GM21529 (cell line): ENCODE data around the gene DNAH9.

Experiments used
- ATAC-seq: cut with Tn5 transposase; IDR thresholded peaks from one replicate; pipeline ENCODE4 v1.9.1; 2021; ENCODE audit not compliant: unreplicated experiment

DNAH9 gene, protein sequence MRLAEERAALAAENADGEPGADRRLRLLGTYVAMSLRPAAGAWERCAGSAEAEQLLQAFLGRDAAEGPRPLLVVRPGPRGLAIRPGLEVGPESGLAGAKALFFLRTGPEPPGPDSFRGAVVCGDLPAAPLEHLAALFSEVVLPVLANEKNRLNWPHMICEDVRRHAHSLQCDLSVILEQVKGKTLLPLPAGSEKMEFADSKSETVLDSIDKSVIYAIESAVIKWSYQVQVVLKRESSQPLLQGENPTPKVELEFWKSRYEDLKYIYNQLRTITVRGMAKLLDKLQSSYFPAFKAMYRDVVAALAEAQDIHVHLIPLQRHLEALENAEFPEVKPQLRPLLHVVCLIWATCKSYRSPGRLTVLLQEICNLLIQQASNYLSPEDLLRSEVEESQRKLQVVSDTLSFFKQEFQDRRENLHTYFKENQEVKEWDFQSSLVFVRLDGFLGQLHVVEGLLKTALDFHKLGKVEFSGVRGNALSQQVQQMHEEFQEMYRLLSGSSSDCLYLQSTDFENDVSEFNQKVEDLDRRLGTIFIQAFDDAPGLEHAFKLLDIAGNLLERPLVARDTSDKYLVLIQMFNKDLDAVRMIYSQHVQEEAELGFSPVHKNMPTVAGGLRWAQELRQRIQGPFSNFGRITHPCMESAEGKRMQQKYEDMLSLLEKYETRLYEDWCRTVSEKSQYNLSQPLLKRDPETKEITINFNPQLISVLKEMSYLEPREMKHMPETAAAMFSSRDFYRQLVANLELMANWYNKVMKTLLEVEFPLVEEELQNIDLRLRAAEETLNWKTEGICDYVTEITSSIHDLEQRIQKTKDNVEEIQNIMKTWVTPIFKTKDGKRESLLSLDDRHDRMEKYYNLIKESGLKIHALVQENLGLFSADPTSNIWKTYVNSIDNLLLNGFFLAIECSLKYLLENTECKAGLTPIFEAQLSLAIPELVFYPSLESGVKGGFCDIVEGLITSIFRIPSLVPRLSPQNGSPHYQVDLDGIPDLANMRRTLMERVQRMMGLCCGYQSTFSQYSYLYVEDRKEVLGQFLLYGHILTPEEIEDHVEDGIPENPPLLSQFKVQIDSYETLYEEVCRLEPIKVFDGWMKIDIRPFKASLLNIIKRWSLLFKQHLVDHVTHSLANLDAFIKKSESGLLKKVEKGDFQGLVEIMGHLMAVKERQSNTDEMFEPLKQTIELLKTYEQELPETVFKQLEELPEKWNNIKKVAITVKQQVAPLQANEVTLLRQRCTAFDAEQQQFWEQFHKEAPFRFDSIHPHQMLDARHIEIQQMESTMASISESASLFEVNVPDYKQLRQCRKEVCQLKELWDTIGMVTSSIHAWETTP (N-terminal part only)

DNA sequence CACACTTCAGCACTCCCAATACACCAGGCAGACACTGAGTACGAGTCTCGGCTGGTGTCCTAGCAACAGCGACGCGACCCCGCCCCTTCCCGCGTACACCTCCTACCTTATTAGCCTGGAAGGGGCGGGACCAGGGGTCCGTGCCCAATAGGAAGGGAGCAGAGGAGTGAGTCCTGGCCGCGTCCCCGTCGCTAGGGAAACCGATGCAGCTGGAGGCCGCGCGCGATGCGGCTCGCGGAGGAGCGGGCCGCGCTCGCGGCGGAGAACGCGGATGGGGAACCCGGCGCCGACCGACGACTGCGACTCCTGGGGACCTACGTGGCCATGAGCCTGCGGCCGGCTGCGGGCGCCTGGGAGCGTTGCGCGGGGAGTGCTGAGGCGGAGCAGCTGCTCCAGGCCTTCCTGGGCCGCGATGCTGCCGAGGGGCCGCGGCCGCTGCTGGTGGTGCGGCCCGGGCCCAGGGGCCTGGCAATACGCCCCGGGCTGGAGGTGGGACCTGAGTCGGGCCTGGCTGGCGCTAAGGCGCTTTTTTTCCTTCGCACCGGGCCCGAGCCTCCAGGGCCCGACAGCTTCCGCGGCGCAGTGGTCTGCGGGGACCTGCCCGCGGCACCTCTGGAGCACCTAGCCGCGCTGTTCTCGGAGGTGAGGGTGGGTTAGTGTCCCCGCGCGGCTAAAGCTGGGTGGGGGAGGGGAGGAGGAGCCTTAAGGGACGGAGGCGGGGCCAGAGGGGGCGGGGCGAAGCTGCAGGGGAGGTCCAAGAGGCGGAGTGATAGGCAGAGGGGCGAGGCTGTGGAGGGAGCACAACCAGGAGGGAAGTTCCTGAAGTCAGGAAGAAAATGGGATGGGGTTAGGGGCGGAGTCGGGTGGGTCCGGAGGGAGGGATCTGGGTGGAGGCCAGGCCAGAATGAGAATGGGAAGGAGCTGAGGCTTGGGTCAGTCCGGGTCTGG is at the start of gene DNAH9:
Gene DNAH9, plus strand, starts transcription at position 197 of the 948 bp plus-strand sequence. Its CDS starts 29 bp downstream, at position 226.
- ATAC-seq = no peak

DNA sequence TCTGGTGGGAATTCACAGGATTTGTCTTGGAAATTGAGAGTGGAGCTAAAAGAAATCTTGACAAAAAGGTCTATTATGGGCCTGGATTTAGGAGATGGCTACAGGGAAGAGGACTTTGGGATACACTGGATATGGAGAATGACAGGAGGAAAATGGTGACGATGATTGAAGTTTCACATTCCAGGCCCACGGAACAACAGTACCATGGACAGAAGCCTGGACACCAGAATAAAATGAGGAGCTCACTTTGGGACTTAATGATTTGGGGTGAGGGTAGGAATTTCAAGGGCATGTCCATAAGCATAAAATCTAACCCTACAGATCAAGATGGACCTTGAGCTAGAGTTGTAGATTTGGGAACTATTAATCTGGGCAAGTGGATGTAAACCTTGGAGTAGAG is 47.8 kb upstream of the DNAH9 start:
- ATAC-seq = no peak

DNA sequence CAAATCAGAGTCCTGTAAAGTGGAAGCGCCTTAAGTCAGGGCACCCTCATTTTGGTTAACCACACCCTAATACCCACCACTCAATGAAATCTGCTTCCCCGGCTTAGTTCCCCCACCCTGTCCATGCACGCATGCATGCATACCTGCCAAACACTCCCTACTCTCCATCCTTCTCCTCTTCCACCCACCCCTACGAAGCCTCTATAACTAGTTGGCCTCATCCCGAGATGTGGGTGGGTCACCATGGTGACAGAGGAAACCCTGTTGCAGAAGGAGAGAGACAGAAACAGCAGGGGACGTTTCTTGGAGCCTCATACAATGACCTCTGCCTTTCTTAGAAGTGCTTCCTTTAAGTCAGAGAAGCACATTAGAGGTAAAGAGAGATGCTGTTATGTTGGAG is 46.8 kb upstream of the DNAH9 start:
- no peak for ATAC-seq

DNA sequence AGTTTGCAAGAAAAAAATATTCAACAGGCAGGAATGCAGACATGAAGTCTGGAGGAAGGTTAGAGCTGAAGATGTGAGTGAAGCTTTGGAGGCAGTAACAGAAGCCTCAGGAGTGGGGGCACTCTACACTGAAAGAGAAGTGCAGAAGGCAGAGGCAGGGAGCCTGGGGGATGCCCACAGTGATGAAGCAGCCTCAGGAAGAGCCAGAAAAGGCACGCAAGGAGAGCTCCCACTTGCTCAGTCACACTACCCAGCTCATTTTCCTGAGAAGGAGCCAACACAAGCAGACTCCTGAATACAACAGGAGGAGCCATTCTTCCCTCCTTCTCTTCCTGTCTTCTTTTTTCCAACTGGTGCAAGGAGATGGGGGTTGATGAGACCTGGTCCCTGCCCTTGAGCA is 45.1 kb upstream of the DNAH9 start:
- ATAC-seq = no peak

DNA sequence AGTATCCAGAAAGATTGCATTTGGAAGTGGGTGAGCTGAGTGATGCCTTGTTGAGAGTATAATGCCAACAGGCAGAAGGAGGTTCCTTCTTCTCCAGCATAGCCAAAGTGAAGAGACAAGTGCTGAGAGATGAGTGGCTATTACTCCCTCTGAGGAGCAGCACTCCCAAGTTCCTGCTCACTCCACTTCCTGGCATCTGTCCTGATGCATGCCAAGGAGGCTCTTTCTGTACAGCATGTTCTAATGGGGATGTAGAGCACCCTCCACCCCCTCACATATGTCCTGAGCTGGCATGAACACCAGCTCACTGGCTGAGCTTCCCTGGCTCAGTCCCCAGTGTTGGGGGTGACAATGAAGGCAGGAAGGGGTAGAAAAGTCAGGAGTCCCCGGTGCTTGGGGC is 44.2 kb upstream of the DNAH9 start:
- ATAC-seq = no peak

DNA sequence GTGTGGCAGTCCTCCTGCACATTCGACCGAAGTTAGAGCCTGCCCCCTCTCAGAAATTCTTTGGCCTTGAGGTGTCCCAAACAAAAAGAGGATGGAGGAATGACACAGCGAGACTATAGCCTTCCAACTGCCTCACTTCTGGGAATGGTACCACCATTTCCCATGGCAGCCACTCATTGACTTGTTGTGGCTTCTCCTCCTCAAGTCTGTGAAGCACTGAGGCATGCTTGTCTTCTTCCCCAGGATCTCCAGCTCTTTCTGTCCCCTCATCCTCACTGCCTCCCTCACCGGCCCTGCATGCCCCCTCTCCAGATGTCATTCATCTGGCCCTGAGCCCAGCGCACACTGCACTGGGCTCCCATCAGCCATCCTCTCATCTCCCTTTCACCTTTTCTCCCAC is 43.7 kb upstream of the DNAH9 start:
- ATAC-seq = no peak

DNA sequence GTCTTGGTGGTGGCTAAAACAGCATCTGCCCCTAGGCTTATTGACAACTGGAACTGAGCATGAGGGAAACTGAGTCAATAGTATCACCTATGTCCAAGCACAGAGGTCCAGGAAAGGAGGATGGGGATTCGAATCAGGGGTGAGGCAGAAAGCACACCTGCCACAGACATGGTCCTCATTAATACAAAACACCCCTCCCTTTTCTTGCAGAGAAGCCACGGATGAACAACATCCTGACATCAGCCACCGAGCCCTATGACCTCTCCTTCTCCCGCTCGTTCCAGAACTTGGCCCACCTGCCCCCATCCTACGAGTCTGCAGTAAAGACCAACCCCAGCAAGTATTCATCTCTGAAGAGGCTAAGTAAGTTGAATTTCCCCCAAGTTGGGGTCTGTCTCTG is 42.7 kb upstream of the DNAH9 start:
- no peak for ATAC-seq

DNA sequence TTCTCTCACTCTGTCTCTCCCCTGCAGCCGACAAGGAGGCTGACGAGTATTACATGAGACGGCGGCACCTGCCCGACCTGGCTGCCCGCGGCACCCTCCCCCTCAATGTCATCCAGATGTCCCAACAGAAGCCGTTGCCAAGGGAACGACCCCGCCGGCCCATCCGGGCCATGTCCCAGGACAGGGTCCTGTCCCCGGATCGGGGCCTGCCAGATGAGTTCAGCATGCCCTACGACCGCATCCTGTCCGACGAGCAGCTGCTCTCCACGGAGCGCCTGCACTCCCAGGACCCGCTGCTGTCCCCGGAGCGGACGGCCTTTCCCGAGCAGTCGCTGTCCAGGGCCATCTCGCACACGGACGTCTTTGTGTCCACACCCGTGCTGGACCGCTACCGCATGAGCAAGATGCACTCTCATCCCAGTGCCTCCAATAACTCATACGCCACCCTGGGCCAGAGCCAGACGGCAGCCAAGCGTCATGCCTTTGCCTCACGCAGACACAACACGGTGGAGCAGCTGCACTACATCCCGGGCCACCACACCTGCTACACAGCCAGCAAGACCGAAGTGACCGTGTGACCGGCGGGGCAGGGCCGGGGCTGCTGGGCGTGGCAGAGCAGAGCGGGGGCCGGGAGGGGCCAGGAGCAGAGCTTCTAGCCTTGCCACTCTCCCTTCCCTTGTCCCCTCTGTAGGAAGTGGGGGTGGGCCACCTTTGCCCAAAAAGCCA is 40.4 kb upstream of the DNAH9 start:
- ATAC-seq = no peak

DNA sequence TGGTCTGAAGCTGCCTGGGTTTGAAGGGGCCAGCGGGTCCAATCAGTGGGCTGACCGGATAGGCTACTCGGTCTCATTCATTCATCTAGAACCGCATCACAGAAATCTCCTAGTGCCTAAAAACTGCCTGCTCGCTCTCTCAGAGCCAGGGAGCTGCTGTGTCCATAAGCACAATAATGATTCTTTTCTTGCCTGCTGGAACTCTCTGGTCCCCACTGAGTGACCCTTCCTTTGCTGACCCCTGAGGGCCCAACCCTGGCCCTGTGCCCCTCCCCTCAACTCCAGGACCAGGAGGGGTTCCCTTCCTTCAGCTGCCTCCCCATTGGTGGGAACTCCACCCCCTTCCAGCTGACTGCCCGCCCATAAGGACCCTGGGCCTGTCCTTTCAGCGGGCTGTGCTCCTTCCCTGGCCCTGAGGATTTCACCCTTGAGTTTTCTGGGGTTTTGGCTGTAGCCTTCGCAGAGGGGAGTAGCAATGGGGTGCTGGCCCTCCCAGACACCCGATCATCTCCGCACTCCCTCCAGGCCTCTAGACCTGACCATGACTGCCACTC is 39.5 kb upstream of the DNAH9 start:
- no peak for ATAC-seq

DNA sequence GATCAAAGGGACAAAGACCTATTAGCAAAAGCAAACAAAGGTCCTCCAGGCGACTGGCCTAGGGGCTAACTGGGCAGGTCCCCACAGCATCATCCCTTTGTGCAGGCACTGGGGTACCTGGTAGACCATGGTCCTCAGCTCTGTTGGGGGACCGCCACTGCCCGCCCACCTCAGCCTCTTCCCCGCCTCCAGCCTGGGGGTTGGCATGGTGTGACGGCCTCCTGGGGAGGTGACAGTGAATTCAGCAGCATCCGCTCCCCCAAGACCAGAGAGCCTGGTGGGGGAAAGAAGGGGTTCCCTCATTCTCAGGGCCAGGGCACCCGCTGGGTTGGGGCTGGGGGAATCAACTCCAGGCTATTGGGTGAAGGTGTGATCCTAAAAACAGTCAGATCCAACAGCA is 38.7 kb upstream of the DNAH9 start:
- ATAC-seq = no peak

DNA sequence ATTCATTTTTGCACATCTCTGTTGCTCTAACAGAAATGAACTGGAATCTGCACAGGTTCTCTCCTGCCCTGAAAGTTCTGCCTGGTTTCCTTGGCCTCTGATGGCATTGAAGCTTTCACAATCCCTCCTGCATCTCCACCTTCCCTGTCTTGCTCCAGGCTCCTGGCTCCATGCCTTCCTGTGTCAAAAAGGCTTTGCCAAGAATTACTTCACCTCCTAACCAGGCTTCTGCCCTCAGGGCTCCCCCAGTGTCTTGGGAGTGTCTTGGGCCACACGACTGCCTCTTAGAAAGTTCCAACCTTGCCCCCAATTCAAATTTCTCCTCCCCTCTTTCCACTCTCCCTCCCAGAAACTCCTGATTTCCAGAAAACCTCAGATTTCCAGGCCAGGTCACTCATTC is 37.0 kb upstream of the DNAH9 start:
- ATAC-seq = no peak

DNA sequence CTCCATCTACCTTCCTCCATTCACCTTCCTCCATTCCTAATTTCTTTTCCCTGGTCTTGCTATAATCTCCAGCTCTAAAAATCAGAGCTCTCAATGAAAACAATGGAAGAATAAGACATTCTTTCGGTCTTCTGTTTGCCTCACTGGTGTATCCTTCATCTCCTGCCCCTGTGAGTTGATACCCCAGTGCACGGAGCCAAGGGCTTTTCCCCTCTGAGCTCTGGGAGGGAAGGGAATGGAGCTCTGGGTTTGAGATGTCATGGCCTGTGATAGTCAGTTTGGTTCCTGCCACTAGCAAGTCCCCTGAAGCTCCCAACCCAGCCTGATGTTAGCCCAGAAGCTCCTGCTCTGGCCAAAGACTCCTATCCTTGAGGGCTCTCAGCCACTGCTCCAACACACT is 36.6 kb upstream of the DNAH9 start:
- no peak for ATAC-seq

DNA sequence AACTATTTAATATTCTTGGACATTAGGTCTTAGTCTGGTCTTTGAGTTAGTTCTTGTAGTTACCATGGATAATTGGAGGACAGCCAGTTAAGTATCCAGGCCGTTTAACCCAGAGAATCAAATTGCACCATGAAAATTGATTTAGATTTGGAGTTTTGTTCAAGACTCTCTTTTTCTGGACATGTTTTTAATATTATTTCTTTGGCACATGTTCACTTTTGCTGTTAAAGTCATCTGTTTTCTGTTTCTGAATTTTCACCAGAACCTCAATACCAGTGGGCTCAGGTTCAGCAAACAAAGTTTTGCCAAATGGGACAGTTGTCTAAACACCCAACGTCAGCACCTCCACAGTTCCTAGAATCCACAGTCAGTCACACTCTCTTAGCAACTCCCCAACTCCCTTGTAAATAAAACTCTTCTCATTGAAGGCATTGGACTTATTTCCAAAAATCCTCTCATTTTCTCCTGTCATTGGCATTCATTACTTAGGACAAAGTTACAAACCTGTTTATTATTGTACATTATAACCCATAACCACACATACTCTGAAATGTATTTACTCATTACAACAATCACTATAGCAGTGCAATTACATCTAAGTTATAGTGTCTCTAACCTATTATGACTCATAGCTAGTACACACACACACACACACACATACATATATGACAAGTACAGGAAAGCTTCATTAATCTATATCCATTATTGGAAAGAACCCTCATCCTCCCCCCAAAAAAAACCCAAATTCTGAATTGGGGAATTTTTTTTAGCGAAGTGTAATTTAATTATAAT is 33.5 kb upstream of the DNAH9 start:
- ATAC-seq = no peak

DNA sequence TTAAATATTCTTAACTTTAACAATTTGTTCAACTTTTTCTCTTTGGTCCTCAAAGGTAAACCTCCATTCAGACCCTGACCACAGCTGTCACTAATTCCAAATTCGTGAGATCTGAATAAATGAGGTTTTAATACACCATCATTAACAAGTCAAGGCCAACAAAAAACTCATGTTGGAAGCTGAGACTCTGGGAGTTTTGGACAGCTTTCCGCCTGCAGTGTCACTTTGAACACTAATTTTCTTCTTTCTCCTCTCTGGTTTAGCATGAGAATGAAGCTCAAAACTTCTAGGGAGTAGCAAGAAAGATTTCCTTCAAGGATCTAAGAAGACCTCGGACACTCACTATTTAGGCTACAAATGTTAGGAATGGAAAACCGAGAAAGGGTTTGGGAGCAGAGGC is 32.7 kb upstream of the DNAH9 start:
- no peak for ATAC-seq

DNA sequence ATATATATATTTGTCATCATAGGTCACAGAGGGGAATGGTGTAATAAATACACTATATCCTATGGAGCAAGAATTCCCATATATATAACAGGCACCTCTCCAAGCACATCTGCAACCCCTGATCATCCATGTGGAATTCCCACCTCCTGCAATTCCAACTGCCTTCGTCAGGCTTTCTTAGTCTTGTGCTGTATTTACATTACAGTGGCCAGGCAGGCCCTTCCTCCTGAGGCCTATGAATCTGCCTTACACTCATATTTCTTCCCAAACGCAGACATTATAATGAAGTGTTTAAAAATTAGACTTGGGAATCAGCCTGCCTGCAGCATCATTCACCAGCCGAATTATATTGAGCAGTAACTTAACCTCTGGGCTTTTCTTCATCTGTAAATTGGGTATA is 19.3 kb upstream of the DNAH9 start:
- no peak for ATAC-seq

DNA sequence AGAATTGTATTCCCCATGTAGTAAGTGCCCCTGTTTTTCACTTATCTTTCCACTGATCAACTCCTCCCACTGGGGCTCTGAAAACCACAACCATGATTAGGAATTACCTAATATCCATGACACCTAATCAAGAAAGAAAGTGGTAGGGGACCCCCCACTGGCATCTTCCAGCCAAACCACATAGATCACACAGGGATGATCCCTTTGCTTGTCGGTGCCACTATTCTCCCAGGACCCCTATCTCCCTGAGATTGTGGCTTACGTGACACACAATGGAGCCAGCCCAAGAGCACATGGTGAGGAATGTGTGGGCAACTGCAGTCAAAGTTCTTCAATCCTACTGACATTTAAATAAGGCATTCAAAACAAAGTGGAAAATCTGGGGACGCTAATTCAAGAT is 17.6 kb upstream of the DNAH9 start:
- no peak for ATAC-seq

DNA sequence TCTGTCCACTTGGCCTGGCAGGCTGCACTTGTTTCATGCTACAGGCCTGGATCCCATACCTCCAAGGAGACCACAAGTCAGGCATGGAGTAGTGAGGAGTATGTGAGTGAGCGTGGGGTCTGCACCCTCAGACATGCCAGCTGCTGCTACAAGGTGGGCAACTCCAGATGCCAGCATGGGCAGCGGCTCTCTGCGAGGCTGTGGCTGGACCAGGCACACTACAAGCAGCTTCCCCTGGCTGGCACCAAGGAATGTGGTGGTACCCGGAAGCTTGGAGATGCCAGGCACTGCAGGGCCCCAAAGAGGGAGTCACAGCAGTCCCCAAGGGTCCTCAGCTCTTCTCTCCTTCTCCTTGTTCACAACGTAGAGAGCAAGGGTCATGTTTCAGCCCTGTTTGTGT is 16.1 kb upstream of the DNAH9 start:
- no peak for ATAC-seq

DNA sequence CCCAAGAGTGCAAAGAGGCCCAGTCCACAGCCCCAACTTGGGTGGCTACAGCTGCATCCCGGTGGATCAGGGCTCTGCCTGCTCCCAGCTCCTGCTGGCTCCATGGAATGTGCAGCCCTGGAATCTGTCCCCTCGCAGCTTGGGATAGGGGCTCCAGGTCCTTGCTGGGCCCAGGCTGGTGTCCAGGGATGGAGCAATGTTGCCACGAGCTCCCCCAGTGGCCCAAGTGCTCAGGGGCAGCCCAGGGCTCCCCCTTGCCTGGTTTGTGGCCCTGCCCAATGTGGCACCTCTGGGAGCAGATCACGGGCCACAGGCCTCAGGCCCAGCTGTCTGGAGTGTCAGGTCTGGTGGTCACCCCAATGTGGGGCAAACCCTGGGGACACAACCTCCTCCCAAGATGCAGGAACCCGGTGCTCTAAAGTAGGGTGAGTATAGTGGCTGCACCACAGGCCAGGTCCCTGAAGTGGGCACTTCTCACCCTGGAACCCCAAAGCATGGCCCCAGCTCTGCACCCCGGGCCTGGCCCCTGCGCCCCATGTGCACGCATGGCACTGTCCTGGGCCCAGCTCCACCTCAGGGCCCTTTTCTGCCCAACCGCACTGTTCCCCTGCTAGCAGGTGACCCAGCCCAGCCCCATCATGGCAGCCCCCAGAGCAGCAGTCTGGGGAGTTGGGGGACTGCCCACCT is 14.8 kb upstream of the DNAH9 start:
- no peak for ATAC-seq
